ENCODE results near the gene TADA2B. TPM values are rescaled to one million over a fixed set of nuclear protein-coding genes. Genes with fewer than 3 reads are reported as not detected.

Gene TADA2B
- total and polyA plus RNA-seq, 9 of the 15 experiments (the other 6 are each of a cell fraction or from before 2014, with no cell fraction given), result 0.55 to 12.2 (median 7.5) TPM

DNA sequence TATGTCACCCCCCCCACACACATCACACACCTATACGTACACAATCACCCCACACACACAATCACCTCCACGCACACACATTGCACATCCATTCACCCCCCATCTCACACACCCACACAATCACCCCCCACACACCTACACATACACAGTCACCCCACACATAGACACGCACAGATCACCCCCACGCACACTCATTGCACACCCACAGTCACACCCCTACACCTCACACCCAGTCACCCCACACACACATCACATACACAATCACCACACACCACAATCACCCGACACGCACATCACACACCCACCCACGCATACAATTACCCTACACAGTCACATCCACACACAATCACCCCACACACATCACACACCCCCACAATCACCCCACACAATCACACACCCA lies 15.9 kb upstream of the TADA2B start:
- in situ Hi-C loops (cut with MboI), result no loop called here
- CTCF ChIA-PET (ENCODE audit: low intra/inter-chr PET ratio), result no interaction called here
- H3K4me2 ChIP-seq (ENCODE audit: insufficient read depth, low read length), result no peak overlapping the region
- peaks cover 11 to 15% of the 10 kb centered on the region in 2 experiments for H3K4me1 ChIP-seq (replicated peaks in 1 of 2; ENCODE audit: control insufficient read depth in 2 of 2, insufficient read depth in 2 of 2, low read length in 2 of 2)
- POLR2A ChIA-PET, result no interaction called here
- no peak for TF ChIP-seq CREM (IDR thresholded peaks at IDR 0.05; ENCODE audit: low read depth)
- TF ChIP-seq EGR1 (conservative IDR thresholded peaks at IDR 0.05), result peak; percentile 61
- no peaks in the 10 kb centered on the region for H3K9me3 ChIP-seq (replicated peaks; ENCODE audit: control insufficient read depth, insufficient read depth, low read depth, low read length)
- FAIRE-seq (no peak), DNase-seq (ENCODE audit: extremely low read depth in 1 of 4, low spot score in 3 of 4) (no peak), ATAC-seq (no peak)
- no TSS peak for BruUV-seq (replicated peaks)
- intact Hi-C loops (cut with micrococcal nuclease), result no loop called here
- H3K27me3 ChIP-seq (ENCODE audit: control insufficient read depth in 2 of 2, insufficient read depth in 2 of 2, low read length in 2 of 2), result no peaks in the 10 kb centered on the region
- no peak overlapping the region for H3K9ac ChIP-seq (ENCODE audit: insufficient read depth in 1 of 2, low read depth in 2 of 2, low read length in 2 of 2)
- H2AFZ ChIP-seq (ENCODE audit: low read depth, low read length), result no peak overlapping the region
- no peak overlapping the region for H3K4me3 ChIP-seq
- H3K36me3 ChIP-seq (ENCODE audit: control insufficient read depth, insufficient read depth, low read length), result peaks cover 95% of the 10 kb centered on the region
- peaks cover 2% of the 10 kb centered on the region for H3K9me1 ChIP-seq (ENCODE audit: control insufficient read depth, insufficient read depth, low read length)
- 90% methylated on average over 5 of the region's 7 CpGs for WGBS (ENCODE audit: insufficient coverage, low coverage, missing lambda C conversion rate)
- H4K20me1 ChIP-seq (replicated peaks; ENCODE audit: control insufficient read depth, insufficient read depth, low read length), result no peaks in the 10 kb centered on the region; the same call in 1 of the 2 replicates
- no peaks in the 10 kb centered on the region for H3K79me2 ChIP-seq (ENCODE audit: control insufficient read depth, insufficient read depth, low read length)
- H3K27ac ChIP-seq (ENCODE audit: extremely low read depth, low read depth, low read length), result no peak overlapping the region

DNA sequence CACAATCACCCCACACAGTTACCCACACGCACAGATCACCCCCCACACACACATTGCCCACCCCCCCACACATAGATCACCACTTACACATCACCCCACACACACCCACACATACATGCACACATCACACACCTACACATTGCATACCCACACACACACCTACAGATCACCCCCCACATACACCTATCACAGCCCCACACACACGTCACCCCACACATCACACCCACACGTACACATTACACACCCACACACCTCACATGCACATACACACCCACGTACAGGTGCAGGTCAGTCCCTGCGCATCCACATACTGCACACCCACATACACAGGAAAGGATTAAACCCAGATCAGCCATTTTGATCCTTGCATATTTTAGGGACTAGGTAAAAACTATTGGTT lies 15.3 kb upstream of the TADA2B start:
- CTCF ChIA-PET (ENCODE audit: low intra/inter-chr PET ratio), result no interaction called here
- H3K4me3 ChIP-seq, result no peak overlapping the region
- TF ChIP-seq EGR1 (conservative IDR thresholded peaks at IDR 0.05) (peak; percentile 93), HNRNPLL (IDR thresholded peaks at IDR 0.05; ENCODE audit: low read depth, low read length, poor library complexity, severe bottlenecking) (no peak), POLR2B (IDR thresholded peaks at IDR 0.05; ENCODE audit: low read depth, partially characterized antibody) (peak; percentile 11), FOXJ2 (tag; IDR thresholded peaks at IDR 0.05) (no peak), FOXA1 (IDR thresholded peaks at IDR 0.05; ENCODE audit: borderline replicate concordance) (no peak), CBFA2T3 (IDR thresholded peaks at IDR 0.05) (0 out of 2 replicates have a peak, but pooled peaks have one; percentile 6), NFIC (IDR thresholded peaks at IDR 0.05) (no peak), ZNF707 (CRISPR knock-in tag; conservative IDR thresholded peaks at IDR 0.05) (no peak), GATAD2B (IDR thresholded peaks at IDR 0.05; ENCODE audit: borderline replicate concordance) (no peak), MEIS2 (IDR thresholded peaks at IDR 0.05; ENCODE audit: partially characterized antibody) (no peak)
- TF ChIP-seq, protein P1, sequence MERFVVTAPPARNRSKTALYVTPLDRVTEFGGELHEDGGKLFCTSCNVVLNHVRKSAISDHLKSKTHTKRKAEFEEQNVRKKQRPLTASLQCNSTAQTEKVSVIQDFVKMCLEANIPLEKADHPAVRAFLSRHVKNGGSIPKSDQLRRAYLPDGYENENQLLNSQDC (CRISPR knock-in tag; IDR thresholded peaks at IDR 0.05), result no peak
- H4K20me1 ChIP-seq (replicated peaks; ENCODE audit: control insufficient read depth, insufficient read depth, low read length), result no peaks in the 10 kb centered on the region; the same call in 1 of the 2 replicates
- H3K27ac ChIP-seq (ENCODE audit: extremely low read depth, low read depth, low read length), result no peak overlapping the region
- in situ Hi-C loops (cut with MboI), result no loop called here
- no peak overlapping the region for H3K9ac ChIP-seq (ENCODE audit: insufficient read depth in 1 of 2, low read depth in 2 of 2, low read length in 2 of 2)
- DNase-seq (ENCODE audit: extremely low read depth in 1 of 4, low spot score in 3 of 4) (no peak), ATAC-seq (no peak), FAIRE-seq (peak; percentile 71)
- H3K36me3 ChIP-seq (ENCODE audit: control insufficient read depth, insufficient read depth, low read length), result peaks cover 95% of the 10 kb centered on the region
- POLR2A ChIA-PET, result no interaction called here
- H3K4me2 ChIP-seq (ENCODE audit: insufficient read depth, low read length), result no peak overlapping the region
- no peak overlapping the region for H2AFZ ChIP-seq (ENCODE audit: low read depth, low read length)
- peaks cover 5% of the 10 kb centered on the region for H3K9me1 ChIP-seq (ENCODE audit: control insufficient read depth, insufficient read depth, low read length)
- H3K9me3 ChIP-seq (replicated peaks; ENCODE audit: control insufficient read depth, insufficient read depth, low read depth, low read length), result no peaks in the 10 kb centered on the region
- intact Hi-C loops (cut with micrococcal nuclease), result no loop called here
- H3K79me2 ChIP-seq (ENCODE audit: control insufficient read depth, insufficient read depth, low read length), result no peaks in the 10 kb centered on the region
- no TSS peak for BruUV-seq (replicated peaks)
- WGBS (ENCODE audit: insufficient coverage, low coverage, missing lambda C conversion rate), result 76% methylated on average over 4 of the region's 5 CpGs
- no peaks in the 10 kb centered on the region for H3K27me3 ChIP-seq (ENCODE audit: control insufficient read depth in 2 of 2, insufficient read depth in 2 of 2, low read length in 2 of 2)
- H3K4me1 ChIP-seq (replicated peaks in 1 of 2; ENCODE audit: control insufficient read depth in 2 of 2, insufficient read depth in 2 of 2, low read length in 2 of 2), result peaks cover 14 to 19% of the 10 kb centered on the region in 2 experiments

Measured in K562 (cell line).